ENCODE results near the gene HIP1R.
"Not testable (repeated sequence)": the region's sequence is repeated elsewhere in the genome, so short reads cannot be mapped to it uniquely, and the experiment has no call there.

HIP1R gene

GRCh38 chr12:122905258-122905657, 70.0 kb downstream of the HIP1R start:
- intact Hi-C loops (cut with DNase I); DNase-seq: not testable (repeated sequence)

DNA sequence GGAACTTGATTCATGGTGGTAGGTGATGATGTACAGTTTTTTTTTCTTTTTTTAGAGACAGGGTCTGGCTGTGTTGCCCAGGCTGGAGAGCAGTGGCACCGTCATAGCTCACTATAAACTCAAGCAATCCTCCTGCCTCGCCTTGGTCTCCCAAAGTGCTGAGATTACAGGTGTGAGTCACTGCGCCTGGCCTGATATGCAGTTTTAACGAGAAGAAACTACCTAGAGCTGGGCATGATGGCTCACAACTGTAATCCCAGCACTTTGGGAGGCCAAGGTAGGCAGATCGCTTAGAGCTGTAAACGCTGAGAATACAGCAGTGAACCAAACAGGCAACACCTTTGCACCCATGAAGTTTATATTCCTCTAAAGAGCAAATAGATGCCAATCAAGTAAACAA, 73.7 kb downstream of the HIP1R start:
- intact Hi-C loops (cut with DNase I): no loop called here
- DNase-seq: no peak

GRCh38 chr12:122909442-122910288, 74.4 kb downstream of the HIP1R start:
- intact Hi-C loops (cut with DNase I): no loop called here
- peak in 9 of 10 donors; percentile 45 to 95 (median 72) for DNase-seq
